DMS53 treated with DMSO at 0.1 percent for 48 hours (cell line): ENCODE measurements around the gene SMCHD1.
"Not testable (repeated sequence)": the region's sequence is repeated elsewhere in the genome, so short reads cannot be mapped to it uniquely, and the experiment has no call there.

Experiments
- DNase-seq: peaks from one replicate; lab custom pipeline; 2025; ENCODE audit not compliant: unreplicated experiment; lab: John Stamatoyannopoulos, UW

Gene SMCHD1

GRCh38 chr18:2715990-2716389 lies 60.5 kb downstream of the SMCHD1 start:
- no peak for DNase-seq

DNA sequence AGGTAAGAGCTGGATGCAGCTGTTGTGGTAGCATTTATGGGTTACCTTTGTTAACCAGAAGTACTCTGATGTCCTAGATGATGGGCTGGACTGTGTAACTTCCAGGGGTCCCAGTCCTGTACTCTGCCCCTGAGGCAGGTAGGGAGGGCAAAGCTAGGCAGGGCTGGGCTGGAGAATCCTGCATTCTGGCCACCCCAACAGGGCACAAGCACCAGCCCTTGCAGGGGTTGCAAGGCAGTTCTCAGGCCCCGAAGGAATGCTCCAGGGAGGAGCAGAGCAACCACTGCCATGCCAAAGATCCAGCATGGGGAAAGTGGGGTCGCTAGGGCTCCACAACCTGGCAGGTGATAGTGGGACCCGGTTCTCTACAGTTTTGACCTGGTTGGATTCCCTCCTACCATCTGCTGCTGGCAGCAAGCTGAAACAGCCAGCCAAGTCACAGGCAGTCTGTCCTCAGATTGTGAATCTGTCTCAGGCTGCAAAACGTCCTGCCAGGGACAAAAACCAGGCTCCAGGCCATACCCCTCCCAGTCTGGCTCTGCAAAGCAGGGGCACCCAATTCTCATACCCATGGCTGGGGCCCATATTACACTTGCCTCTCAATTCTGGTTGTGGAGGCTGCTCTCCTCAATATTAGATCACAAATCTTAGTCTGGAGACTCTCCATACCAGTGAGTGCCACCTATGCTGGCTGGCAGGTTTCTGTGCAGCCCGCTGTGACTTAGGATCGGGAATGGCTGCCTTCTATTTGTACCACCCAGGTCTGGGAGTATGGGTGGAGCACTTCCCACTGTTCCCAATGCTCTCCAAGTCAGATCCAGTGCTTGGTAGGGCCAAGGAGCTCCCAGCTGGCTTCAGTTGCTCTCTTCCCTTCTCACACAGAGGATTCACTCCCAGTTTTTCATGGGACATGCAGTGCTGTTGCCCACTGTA lies 61.1 kb downstream of the SMCHD1 start:
- no peak for DNase-seq

DNA sequence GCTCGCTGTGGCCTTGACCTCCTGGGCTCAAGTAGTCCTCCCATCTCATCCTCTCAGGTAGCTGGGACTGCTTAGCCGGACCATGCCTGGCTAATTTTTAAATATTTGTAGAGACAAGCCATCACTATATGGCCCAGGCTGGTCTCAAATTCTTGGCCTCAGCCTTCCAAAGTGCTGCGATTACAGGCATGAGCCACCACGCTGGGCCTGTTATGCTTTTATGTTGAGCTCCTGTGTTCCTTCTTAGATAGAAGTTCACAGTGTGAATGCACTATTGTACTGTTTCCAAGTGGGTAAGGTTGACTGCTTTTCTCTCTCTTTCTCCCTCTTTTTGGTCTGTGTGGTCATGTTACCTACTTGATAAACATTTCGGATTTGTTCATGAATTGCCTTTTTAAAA lies 61.9 kb downstream of the SMCHD1 start:
- DNase-seq: no peak

GRCh38 chr18:2719040-2719439 lies 63.5 kb downstream of the SMCHD1 start:
- no peak for DNase-seq

- DNase-seq: no peak
These were observed 67.7 kb downstream of the SMCHD1 start for GRCh38 chr18:2723207-2723606.

DNA sequence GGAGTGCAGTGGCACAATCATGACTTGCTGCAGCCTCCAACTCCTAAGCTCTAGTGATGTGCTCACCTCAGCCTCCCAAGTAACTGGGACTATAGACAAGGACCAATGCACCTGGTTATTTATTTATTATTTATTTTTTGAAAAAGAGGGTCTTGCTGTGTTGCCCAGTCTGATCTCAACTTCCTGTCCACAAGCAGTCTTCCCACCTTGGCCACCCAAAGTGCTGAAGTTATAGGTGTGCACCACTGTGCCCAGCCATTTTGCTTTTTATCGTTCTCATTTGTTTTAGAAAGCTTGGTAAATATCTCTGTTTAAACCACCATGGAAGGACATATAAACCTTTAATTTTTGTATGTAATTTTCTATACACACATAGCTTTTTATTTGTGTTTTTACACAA lies 74.2 kb downstream of the SMCHD1 start:
- no peak for DNase-seq

DNA sequence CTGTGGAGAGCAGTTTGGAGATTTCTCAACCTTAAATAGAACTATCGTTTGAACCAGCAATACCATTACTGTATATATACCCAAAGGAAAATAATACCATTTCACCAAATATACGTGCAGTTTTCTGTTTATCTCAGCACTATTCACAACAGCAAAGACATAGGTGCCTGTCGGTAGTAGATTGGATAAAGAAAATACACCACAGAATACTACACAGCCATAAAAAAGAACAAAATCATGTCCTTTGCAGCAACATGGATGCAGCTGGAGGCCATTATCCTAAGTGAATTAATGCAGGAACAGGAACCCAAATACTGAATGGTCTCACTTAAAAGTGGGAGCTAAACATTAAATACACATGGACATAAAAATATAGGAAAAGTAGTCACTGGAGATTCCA lies 81.3 kb downstream of the SMCHD1 start:
- no peak for DNase-seq

- not testable (repeated sequence) for DNase-seq
These were observed 84.6 kb downstream of the SMCHD1 start for GRCh38 chr18:2740082-2740481.

GRCh38 chr18:2746274-2746673 lies 90.7 kb downstream of the SMCHD1 start:
- DNase-seq: no peak

- no peak for DNase-seq
These were observed 102.8 kb downstream of the SMCHD1 start for GRCh38 chr18:2758309-2758708.

DNA sequence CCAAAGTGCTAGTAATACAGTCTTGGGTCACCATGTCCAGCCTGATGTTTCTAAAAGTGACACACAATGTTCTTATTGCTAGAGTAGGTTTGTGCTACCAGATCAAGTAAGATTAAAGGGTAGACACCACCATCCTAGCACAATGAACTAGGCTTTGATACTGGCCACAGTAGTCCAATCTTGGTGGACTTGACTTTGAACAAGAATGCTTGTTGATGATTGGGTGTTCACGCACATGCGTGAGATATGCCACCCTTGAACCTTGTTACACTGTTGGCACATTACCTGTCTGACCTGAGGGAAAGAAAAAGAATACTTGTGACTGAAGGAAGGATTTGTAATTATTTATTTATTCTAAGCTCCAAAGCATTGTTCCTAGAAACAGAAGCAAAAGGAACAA lies 119.1 kb downstream of the SMCHD1 start:
- DNase-seq: no peak

- DNase-seq: no peak
These were observed 121.1 kb downstream of the SMCHD1 start for GRCh38 chr18:2776601-2777000.

- no peak for DNase-seq
These were observed 121.7 kb downstream of the SMCHD1 start for GRCh38 chr18:2777241-2777640.

GRCh38 chr18:2780750-2781149 lies 125.2 kb downstream of the SMCHD1 start:
- no peak for DNase-seq

DNA sequence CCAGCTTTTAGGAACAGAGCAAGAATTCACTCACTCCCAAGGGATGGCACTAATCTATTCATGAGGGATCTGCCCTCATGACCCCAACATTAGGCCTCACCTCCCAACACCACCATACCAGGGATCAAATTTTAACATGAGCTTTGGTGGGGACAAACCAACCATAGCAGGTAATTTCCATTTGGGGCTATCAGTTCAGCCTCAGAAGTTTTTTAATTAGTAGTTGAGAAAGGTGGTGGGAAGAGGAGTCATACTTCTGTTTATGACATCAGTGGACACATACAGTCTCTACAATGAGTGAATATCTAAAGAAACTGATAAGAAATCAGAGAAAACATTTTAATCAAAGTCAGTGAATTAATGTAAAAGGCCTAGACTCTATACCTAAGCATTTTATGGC lies 131.7 kb downstream of the SMCHD1 start:
- no peak for DNase-seq

DNA sequence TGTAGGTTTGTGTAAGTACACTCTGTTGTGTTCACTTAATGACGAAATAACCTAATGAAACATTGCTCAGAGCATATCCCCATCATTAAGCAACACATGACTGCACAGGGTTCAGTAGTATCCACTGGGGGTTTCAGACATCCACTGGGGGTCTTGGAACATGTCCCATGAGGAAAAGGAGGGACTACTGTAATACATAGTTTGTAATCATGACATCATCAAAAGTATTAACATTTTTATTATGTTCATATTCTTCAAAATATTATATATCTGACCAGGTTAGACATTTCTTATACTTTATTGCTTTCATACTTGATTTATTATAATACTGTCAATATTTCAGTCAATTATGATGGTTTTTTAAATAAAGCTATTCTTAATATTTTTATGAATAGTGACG lies 136.9 kb downstream of the SMCHD1 start:
- no peak for DNase-seq

GRCh38 chr18:2794159-2794558 lies 138.6 kb downstream of the SMCHD1 start:
- no peak for DNase-seq

DNA sequence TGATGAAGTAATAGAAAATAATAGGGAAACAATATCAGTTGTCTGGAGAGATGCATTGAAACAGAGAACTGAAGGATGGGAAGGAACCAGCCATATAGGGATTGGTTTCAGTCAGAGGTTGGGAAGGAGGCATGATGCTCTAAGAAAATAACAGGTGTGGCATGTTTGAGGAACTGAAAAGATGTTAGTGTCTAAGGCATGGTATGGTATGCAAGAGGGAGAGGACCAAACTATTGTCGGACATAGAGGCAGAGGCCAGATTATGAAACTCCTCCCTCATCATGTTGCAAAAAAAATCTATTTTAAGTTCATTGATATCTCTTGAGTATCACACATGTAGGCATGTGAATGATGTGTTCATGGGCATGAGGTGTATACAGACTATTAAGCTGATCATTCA lies 142.4 kb downstream of the SMCHD1 start:
- DNase-seq: no peak

DNA sequence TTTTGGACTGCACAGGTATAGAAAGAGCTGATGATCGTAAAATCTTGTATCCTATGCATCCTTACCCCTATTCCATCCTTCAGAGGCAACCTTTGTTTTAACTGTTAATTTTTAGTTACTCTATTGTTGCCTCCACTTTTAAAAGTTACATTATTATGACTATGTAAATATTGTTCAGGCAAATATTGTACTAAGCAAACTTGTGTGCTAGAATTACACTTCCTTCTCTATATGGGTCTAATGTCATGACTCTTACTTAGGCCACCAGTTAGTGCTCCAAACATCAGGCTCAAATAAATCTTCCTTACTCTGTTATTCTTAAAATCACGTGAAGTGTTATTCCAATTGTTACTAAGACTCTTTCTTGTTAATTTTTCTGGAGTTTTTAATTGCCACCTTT lies 143.8 kb downstream of the SMCHD1 start:
- no peak for DNase-seq

DNA sequence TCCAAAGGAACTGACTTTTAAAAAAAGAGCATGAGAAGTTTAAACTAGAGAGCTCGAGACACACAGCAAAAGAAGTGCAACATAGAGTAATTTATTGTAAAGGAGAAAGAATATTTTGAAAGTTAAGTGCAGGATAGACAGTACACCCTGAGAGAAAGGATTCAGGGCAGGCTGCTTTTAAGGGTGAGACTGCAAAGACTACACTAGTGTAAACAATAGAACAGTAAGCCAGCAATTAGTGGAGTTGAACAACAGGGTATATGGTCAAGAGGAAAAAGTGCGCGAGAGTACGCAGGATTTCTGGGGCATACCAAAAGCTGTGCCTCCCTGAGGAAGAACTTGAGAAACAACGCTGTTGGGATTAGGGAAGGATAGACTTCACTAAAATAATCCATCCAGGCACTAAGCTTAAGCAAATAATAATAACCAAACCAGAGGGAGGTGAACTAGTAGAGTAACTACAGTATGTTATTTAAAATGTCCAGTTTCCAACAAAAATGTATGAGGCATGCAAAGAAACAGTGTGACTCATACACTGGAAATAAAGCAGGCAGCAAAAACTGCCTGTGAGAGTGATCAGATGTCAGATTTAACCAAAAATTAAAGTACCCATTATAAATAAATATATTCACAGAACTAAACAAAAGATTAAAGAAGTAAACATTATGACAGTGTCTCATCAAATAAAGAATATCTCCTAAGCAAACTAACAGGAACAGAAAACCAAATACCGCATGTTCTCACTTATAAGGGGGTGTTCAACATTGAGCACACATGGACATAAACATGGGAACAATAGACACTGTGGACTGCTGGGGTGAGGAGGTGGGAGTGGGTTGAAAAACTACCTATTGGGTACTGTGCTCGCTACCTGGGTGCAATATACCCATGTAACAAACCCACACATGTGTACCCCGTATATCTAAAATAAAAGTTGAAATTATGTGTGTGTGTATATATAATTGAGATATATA lies 150.7 kb downstream of the SMCHD1 start:
- no peak for DNase-seq

DNA sequence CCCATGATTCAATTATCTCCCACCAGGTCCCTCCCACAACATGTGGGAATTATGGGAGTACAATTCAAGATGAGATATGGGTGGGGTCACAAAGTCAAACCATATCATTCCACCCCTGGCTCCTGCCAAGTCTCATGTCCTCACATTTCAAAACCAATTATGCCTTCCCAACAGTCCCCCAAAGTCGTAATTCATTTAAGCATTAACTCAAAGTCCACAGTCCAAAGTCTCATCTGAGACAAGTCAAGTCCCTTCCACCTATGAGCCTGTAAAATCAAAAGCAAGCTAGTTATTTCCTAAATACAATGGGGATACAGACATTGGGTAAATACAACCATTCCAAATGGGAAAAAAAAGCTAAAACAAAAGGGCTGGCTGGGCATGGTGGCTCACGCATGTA lies 153.1 kb downstream of the SMCHD1 start:
- DNase-seq: not testable (repeated sequence)

DNA sequence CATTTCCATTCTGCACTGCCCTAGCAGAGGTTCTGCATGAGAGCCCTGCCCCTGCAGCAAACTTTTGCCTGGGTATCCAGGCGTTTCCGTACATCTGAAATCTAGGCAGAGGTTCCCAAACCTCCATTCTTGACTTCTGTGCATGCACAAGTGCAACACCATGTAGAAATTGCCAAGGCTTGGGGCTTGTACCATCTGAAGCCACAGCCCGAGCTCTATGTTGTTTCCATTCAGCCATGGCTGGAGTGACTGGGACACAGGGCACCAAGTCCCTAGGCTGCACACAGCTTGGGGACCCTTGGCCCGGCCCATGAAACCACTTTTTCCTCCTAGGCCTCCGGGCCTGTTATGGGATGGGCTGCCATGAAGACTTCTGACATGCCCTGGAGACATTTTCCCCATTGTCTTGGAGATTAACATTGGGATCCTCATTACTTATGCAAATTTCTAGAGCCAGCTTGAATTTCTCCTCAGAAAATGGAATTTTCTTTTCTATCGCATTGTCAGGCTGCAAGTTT lies 154.2 kb downstream of the SMCHD1 start:
- DNase-seq: not testable (repeated sequence)
